ENCODE measurements around the gene FGF3.

GRCh38 chr11:69825941-69826340, 6.7 kb upstream of the FGF3 start:
- TF ChIP-seq EZH2 (IDR thresholded peaks at IDR 0.05; ENCODE audit: insufficient read depth, poor library complexity, severe bottlenecking) (no peak), EZH2phosphoT487 (IDR thresholded peaks at IDR 0.05; ENCODE audit: insufficient read depth, low read depth) (no peak)

Measured in GM23248 (cell line).